Measurements from ENCODE around the gene PTPRN2.

GRCh38 chr7:158024351-158024715 is 563.3 kb downstream of the PTPRN2 start:
- TF ChIP-seq EZH2 (IDR thresholded peaks at IDR 0.05) (no peak), CTCF (IDR thresholded peaks at IDR 0.05 in 2 of 3, conservative IDR thresholded peaks at IDR 0.05 in 1 of 3; ENCODE audit: borderline replicate concordance in 1 of 3, insufficient read depth in 1 of 3, low read depth in 2 of 3, low read length in 2 of 3) (no peak), POLR2AphosphoS5 (IDR thresholded peaks at IDR 0.05; ENCODE audit: low read depth, low read length) (no peak), SIN3A (IDR thresholded peaks at IDR 0.05; ENCODE audit: low read depth) (no peak)
